SHP77 (cell line): Measurements from ENCODE around the gene DDX31.

Source experiments
- DNase-seq, 2 experiments: peaks; one replicate each; lab custom pipeline; 2025; lab: John Stamatoyannopoulos, UW

The DDX31 gene

GRCh38 chr9:132634327-132634726 is 35.5 kb downstream of the DDX31 start:
- no peak for DNase-seq

- DNase-seq = no peak
Observed at GRCh38 chr9:132632413-132633129, 37.2 kb downstream of the DDX31 start.

- DNase-seq = no peak
Observed at GRCh38 chr9:132631685-132632084, 38.1 kb downstream of the DDX31 start.

GRCh38 chr9:132631280-132631679 is 38.5 kb downstream of the DDX31 start:
- no peak for DNase-seq

GRCh38 chr9:132630811-132631210 is 39.0 kb downstream of the DDX31 start:
- no peak for DNase-seq

GRCh38 chr9:132630116-132630515 is 39.7 kb downstream of the DDX31 start:
- DNase-seq = no peak

GRCh38 chr9:132628746-132629145 is 41.0 kb downstream of the DDX31 start:
- DNase-seq = no peak

GRCh38 chr9:132627594-132627993 is 42.2 kb downstream of the DDX31 start:
- DNase-seq = no peak

GRCh38 chr9:132627106-132627505 is 42.7 kb downstream of the DDX31 start:
- no peak for DNase-seq

GRCh38 chr9:132626285-132626684 is 43.5 kb downstream of the DDX31 start:
- DNase-seq = no peak

- DNase-seq = no peak
Observed at GRCh38 chr9:132622159-132622558, 47.6 kb downstream of the DDX31 start.

- DNase-seq = no peak
Observed at GRCh38 chr9:132616725-132617124, 53.1 kb downstream of the DDX31 start.

- no peak for DNase-seq
Observed at GRCh38 chr9:132615774-132616173, 54.0 kb downstream of the DDX31 start.

- no peak for DNase-seq
Observed at GRCh38 chr9:132614324-132614723, 55.5 kb downstream of the DDX31 start.

GRCh38 chr9:132610661-132611060 is 59.1 kb downstream of the DDX31 start:
- no peak for DNase-seq

GRCh38 chr9:132609829-132610228 is 60.0 kb downstream of the DDX31 start:
- DNase-seq = no peak

GRCh38 chr9:132609184-132609583 is 60.6 kb downstream of the DDX31 start:
- DNase-seq = no peak

GRCh38 chr9:132606066-132606465 is 63.7 kb downstream of the DDX31 start:
- no peak for DNase-seq

- no peak for DNase-seq
Observed at GRCh38 chr9:132605387-132605786, 64.4 kb downstream of the DDX31 start.

- DNase-seq = no peak
Observed at GRCh38 chr9:132602207-132602606, 67.6 kb downstream of the DDX31 start.

GRCh38 chr9:132600326-132600984 is 69.3 kb downstream of the DDX31 start:
- no peak for DNase-seq

- no peak for DNase-seq
Observed at GRCh38 chr9:132597073-132597775, 72.6 kb downstream of the DDX31 start.

- DNase-seq = no peak
Observed at GRCh38 chr9:132596200-132596599, 73.6 kb downstream of the DDX31 start.
